ENCODE measurements around the gene C2orf76.

DNA sequence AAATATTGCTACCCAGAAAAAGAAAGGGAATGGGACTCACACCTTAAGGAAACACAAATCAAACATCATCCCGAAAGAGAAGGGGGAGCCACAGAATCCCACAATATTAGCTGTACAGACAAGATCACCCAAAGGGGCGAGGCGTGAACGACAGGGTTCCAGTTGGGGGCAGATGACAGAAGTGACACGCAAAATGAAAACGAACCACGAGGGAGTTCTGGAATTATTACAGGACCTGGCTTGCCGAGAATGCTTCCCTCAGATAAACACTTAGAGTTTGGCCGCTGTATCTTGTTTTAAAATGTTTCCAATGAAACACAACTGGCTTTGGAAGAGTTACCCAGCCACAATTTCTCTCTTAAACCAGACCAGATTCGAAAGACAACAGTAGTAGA is 60.4 kb downstream of the C2orf76 start:
- TF ChIP-seq, protein P1, sequence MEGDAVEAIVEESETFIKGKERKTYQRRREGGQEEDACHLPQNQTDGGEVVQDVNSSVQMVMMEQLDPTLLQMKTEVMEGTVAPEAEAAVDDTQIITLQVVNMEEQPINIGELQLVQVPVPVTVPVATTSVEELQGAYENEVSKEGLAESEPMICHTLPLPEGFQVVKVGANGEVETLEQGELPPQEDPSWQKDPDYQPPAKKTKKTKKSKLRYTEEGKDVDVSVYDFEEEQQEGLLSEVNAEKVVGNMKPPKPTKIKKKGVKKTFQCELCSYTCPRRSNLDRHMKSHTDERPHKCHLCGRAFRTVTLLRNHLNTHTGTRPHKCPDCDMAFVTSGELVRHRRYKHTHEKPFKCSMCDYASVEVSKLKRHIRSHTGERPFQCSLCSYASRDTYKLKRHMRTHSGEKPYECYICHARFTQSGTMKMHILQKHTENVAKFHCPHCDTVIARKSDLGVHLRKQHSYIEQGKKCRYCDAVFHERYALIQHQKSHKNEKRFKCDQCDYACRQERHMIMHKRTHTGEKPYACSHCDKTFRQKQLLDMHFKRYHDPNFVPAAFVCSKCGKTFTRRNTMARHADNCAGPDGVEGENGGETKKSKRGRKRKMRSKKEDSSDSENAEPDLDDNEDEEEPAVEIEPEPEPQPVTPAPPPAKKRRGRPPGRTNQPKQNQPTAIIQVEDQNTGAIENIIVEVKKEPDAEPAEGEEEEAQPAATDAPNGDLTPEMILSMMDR (IDR thresholded peaks at IDR 0.05; ENCODE audit: insufficient read depth, low read length, poor library complexity, severe bottlenecking), result no peak
- TF ChIP-seq EZH2phosphoT487 (conservative IDR thresholded peaks at IDR 0.05; ENCODE audit: low read length), result no peak

Measured in SU-DHL-6 (cell line).